ENCODE results near the gene NDUFAF4.

GRCh38 chr6:96900873-96901272 is 3.2 kb upstream of the NDUFAF4 start:
- no peak for TF ChIP-seq MAX (IDR thresholded peaks at IDR 0.05; ENCODE audit: low read depth, low read length)
- TF ChIP-seq CREM (IDR thresholded peaks at IDR 0.05; ENCODE audit: low read depth), result no peak
- TF ChIP-seq SPI1 (IDR thresholded peaks at IDR 0.05; ENCODE audit: borderline replicate concordance, insufficient read depth, low read depth, low read length), result no peak
- TF ChIP-seq REST (IDR thresholded peaks at IDR 0.05; ENCODE audit: low read depth, low read length), result no peak
- TF ChIP-seq EGR1 (IDR thresholded peaks at IDR 0.05; ENCODE audit: borderline replicate concordance in 1 of 2, low read depth in 2 of 2, low read length in 2 of 2), result no peak
- no peak for TF ChIP-seq CTCF (IDR thresholded peaks at IDR 0.05 in 2 of 3, conservative IDR thresholded peaks at IDR 0.05 in 1 of 3; ENCODE audit: control insufficient read depth in 2 of 3, extremely low read depth in 1 of 3, insufficient read depth in 1 of 3, low read depth in 3 of 3, low read length in 3 of 3)
- TF ChIP-seq BHLHE40 (IDR thresholded peaks at IDR 0.05; ENCODE audit: borderline replicate concordance in 1 of 2, low read depth in 2 of 2, low read length in 1 of 2), result no peak
- TF ChIP-seq GABPA (IDR thresholded peaks at IDR 0.05; ENCODE audit: low read depth), result no peak
- no peak for TF ChIP-seq CBFB (IDR thresholded peaks at IDR 0.05; ENCODE audit: low read depth)
- no peak for TF ChIP-seq EZH2 (IDR thresholded peaks at IDR 0.05; ENCODE audit: borderline replicate concordance, control insufficient read depth, low read depth, low read length)
- no peak for TF ChIP-seq RCOR1 (conservative IDR thresholded peaks at IDR 0.05; ENCODE audit: low read depth, low read length)
- no peak for TF ChIP-seq NR2C1 (IDR thresholded peaks at IDR 0.05)
- TF ChIP-seq LARP7 (IDR thresholded peaks at IDR 0.05), result no peak

All from GM12878 (cell line).